SK-N-SH (cell line): Measurements from ENCODE around the gene SFN.

Experiments used
- CTCF ChIP-seq: fragments of 200-600 bp; sonication (generic); IDR thresholded peaks from 2 replicates; pipeline ENCODE4 v1.6.1; 2017; ENCODE audit warnings: antibody characterized with exemption, mild to moderate bottlenecking, moderate library complexity
- GATA2 ChIP-seq: sonication (generic); formaldehyde crosslinking; IDR thresholded peaks from 2 replicates; pipeline ENCODE4 v1.5.0; 2020; ENCODE audit warnings: mild to moderate bottlenecking, missing genetic modification reagents
- MEF2A ChIP-seq: IDR thresholded peaks from 2 replicates; pipeline ENCODE4 v1.4.0; 2012; ENCODE audit warnings: low read depth, borderline replicate concordance

GRCh38 chr1:26897351-26897750 is 34.4 kb downstream of the SFN start:
- TF ChIP-seq MEF2A (no peak), CTCF (no peak), GATA2 (CRISPR knock-in tag) (no peak)
